Panc1 (cell line): Measurements from ENCODE around the gene USP6NL.

Source experiments
- POLR2AphosphoS5 ChIP-seq: IDR thresholded peaks from 2 replicates; pipeline ENCODE4 v1.6.1; 2012; ENCODE audit warnings: mild to moderate bottlenecking, low read depth, low read length, moderate library complexity
- SIN3A ChIP-seq: IDR thresholded peaks from 2 replicates; pipeline ENCODE4 v1.6.1; 2012; ENCODE audit warnings: low read depth, mild to moderate bottlenecking, low read length, moderate library complexity, borderline replicate concordance; ENCODE audit not compliant: insufficient read depth
- TF ChIP-seq, protein P1 (sequence below), 2 experiments: IDR thresholded peaks; 2 replicates each; pipeline ENCODE4 v1.6.1; 2011 to 2012; ENCODE audit warnings: low read depth in 2 of 2, control low read depth in 1 of 2, low read length in 1 of 2, mild to moderate bottlenecking in 1 of 2, moderate library complexity in 1 of 2; ENCODE audit not compliant: insufficient read depth in 1 of 2
- TF ChIP-seq, protein P2 (sequence below): fragments of 450-650 bp; IDR thresholded peaks from 2 replicates; pipeline ENCODE4 v1.5.1; 2017; ENCODE audit warnings: mild to moderate bottlenecking

GRCh38 chr10:11454160-11454559, 157.3 kb downstream of the USP6NL start:
- TF ChIP-seq, protein P1, sequence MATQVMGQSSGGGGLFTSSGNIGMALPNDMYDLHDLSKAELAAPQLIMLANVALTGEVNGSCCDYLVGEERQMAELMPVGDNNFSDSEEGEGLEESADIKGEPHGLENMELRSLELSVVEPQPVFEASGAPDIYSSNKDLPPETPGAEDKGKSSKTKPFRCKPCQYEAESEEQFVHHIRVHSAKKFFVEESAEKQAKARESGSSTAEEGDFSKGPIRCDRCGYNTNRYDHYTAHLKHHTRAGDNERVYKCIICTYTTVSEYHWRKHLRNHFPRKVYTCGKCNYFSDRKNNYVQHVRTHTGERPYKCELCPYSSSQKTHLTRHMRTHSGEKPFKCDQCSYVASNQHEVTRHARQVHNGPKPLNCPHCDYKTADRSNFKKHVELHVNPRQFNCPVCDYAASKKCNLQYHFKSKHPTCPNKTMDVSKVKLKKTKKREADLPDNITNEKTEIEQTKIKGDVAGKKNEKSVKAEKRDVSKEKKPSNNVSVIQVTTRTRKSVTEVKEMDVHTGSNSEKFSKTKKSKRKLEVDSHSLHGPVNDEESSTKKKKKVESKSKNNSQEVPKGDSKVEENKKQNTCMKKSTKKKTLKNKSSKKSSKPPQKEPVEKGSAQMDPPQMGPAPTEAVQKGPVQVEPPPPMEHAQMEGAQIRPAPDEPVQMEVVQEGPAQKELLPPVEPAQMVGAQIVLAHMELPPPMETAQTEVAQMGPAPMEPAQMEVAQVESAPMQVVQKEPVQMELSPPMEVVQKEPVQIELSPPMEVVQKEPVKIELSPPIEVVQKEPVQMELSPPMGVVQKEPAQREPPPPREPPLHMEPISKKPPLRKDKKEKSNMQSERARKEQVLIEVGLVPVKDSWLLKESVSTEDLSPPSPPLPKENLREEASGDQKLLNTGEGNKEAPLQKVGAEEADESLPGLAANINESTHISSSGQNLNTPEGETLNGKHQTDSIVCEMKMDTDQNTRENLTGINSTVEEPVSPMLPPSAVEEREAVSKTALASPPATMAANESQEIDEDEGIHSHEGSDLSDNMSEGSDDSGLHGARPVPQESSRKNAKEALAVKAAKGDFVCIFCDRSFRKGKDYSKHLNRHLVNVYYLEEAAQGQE (IDR thresholded peaks at IDR 0.05; ENCODE audit: insufficient read depth in 1 of 2, low read depth in 2 of 2, low read length in 1 of 2), result no peak
- TF ChIP-seq, protein P2, sequence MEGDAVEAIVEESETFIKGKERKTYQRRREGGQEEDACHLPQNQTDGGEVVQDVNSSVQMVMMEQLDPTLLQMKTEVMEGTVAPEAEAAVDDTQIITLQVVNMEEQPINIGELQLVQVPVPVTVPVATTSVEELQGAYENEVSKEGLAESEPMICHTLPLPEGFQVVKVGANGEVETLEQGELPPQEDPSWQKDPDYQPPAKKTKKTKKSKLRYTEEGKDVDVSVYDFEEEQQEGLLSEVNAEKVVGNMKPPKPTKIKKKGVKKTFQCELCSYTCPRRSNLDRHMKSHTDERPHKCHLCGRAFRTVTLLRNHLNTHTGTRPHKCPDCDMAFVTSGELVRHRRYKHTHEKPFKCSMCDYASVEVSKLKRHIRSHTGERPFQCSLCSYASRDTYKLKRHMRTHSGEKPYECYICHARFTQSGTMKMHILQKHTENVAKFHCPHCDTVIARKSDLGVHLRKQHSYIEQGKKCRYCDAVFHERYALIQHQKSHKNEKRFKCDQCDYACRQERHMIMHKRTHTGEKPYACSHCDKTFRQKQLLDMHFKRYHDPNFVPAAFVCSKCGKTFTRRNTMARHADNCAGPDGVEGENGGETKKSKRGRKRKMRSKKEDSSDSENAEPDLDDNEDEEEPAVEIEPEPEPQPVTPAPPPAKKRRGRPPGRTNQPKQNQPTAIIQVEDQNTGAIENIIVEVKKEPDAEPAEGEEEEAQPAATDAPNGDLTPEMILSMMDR, result no peak
- TF ChIP-seq POLR2AphosphoS5 (no peak), SIN3A (no peak)
